H1 (cell line): ENCODE measurements around the gene SLC4A8. TPM values are rescaled to one million over a fixed set of nuclear protein-coding genes. Genes with fewer than 3 reads are reported as not detected.
A peak's percentile ranks its signal among the peaks of the same experiment; 100 is the strongest.

ENCODE experiments used
- CTCF ChIA-PET: fragments of 300-600 bp; sonication (Branson Sonifier 250); formaldehyde crosslinking; loops from one replicate; lab custom pipeline; 2021; ENCODE audit not compliant: partially characterized antibody; lab: Charles Lee
- POLR2A ChIA-PET: fragments of 300-600 bp; sonication (Branson Sonifier 250); formaldehyde crosslinking; loops from one replicate; lab custom pipeline; 2021; ENCODE audit warnings: inconsistent platforms; ENCODE audit not compliant: partially characterized antibody; lab: Charles Lee
- DNase-seq, 2 experiments: peaks; one replicate each; pipeline versions ENCODE4 v3.0.0 to v3.0.0-alpha.2; 2010 to 2022; ENCODE audit warnings: low spot score in 2 of 2, low read depth in 1 of 2, mixed read lengths in 1 of 2
- FAIRE-seq: peaks from 2 replicates; lab custom pipeline; 2011; peaks lifted over from hg19 to GRCh38; lab: Jason Lieb, UNC
- H2AFZ ChIP-seq: 2 replicates; pipeline ENCODE4 v1.8.1; 2012; ENCODE audit warnings: low read length, inconsistent platforms
- H2AK5ac ChIP-seq: 2 replicates; pipeline ENCODE4 v1.6.1; 2013; ENCODE audit warnings: low read depth, low read length
- H2BK120ac ChIP-seq: replicated peaks from 2 replicates; pipeline ENCODE3; 2013; ENCODE audit warnings: low read depth, low read length, inconsistent platforms
- H2BK12ac ChIP-seq: 2 replicates; pipeline ENCODE4 v1.6.1; 2013; ENCODE audit warnings: low read depth, low read length
- H2BK15ac ChIP-seq: 2 replicates; pipeline ENCODE4 v1.6.1; 2013; ENCODE audit warnings: low read length
- H2BK20ac ChIP-seq: 2 replicates; pipeline ENCODE4 v1.6.1; 2013; ENCODE audit warnings: low read length
- H2BK5ac ChIP-seq: 2 replicates; pipeline ENCODE4 v1.6.1; 2013; ENCODE audit warnings: low read depth, low read length
- H3K14ac ChIP-seq: 2 replicates; pipeline ENCODE4 v1.6.1; 2013; ENCODE audit warnings: inconsistent platforms; ENCODE audit not compliant: insufficient read length
- H3K18ac ChIP-seq: 2 replicates; pipeline ENCODE4 v1.6.1; 2013; ENCODE audit warnings: low read length; ENCODE audit errors: extremely low read depth
- H3K23ac ChIP-seq: 2 replicates; pipeline ENCODE4 v1.6.1; 2013; ENCODE audit warnings: inconsistent platforms; ENCODE audit not compliant: insufficient read length
- H3K23me2 ChIP-seq: 2 replicates; pipeline ENCODE4 v1.6.1; 2013; ENCODE audit warnings: low read depth, low read length
- H3K27ac ChIP-seq: 2 replicates; pipeline ENCODE4 v1.6.1; 2011; ENCODE audit warnings: low read depth, low read length, inconsistent platforms
- H3K27me3 ChIP-seq, 4 experiments: replicated peaks in 1 of 4; 1 replicate in 1 of 4; 2 replicates in 3 of 4; pipeline versions ENCODE4 v1.6.1 to v1.8.1; 2011 to 2013; ENCODE audit warnings: low read length in 3 of 4, mild to moderate bottlenecking in 3 of 4, inconsistent platforms in 2 of 4, mixed read lengths in 2 of 4, moderate library complexity in 1 of 4; ENCODE audit not compliant: control insufficient read depth in 3 of 4, insufficient read depth in 3 of 4; ENCODE audit errors: extremely low read depth in 1 of 4
- H3K36me3 ChIP-seq, 4 experiments: 2 replicates each; pipeline versions ENCODE4 v1.6.1 to v1.8.1; 2011 to 2013; ENCODE audit warnings: mild to moderate bottlenecking in 4 of 4, low read length in 3 of 4, moderate library complexity in 2 of 4, control low read depth in 1 of 4, inconsistent platforms in 1 of 4; ENCODE audit not compliant: insufficient read depth in 4 of 4, control insufficient read depth in 2 of 4
- H3K4ac ChIP-seq: replicated peaks from 2 replicates; pipeline ENCODE3; 2013; ENCODE audit warnings: low read length, low read depth, mixed read lengths, inconsistent platforms; ENCODE audit not compliant: insufficient read length
- H3K4me1 ChIP-seq, 4 experiments: replicated peaks in 1 of 4; 1 replicate in 1 of 4; 2 replicates in 3 of 4; pipeline versions ENCODE4 v1.6.1 to v1.8.1; 2011 to 2013; ENCODE audit warnings: low read length in 3 of 4, inconsistent platforms in 2 of 4, mixed read lengths in 1 of 4; ENCODE audit not compliant: insufficient read depth in 4 of 4, control insufficient read depth in 3 of 4
- H3K4me2 ChIP-seq, 2 experiments: 2 replicates each; pipeline versions ENCODE4 v1.6.1 to v1.8.1; 2011 to 2013; ENCODE audit warnings: low read depth in 2 of 2, low read length in 2 of 2, control low read depth in 1 of 2, inconsistent platforms in 1 of 2, mild to moderate bottlenecking in 1 of 2; ENCODE audit not compliant: insufficient read depth in 1 of 2
- H3K4me3 ChIP-seq, 4 experiments: fragments of 200-600, 300-600 bp in 1 of 4; sonication (generic), shearing (Covaris generic), sonication (Bioruptor Twin) in 1 of 4; 2 replicates each; pipeline versions ENCODE4 v1.5.1 to v1.8.1; 2011 to 2016; ENCODE audit warnings: low read length in 4 of 4, low read depth in 3 of 4, control low read depth in 2 of 4, inconsistent platforms in 2 of 4, mild to moderate bottlenecking in 2 of 4, mixed read lengths in 1 of 4, moderate library complexity in 1 of 4; ENCODE audit not compliant: insufficient read depth in 2 of 4; ENCODE audit errors: extremely low read depth in 1 of 4
- H3K56ac ChIP-seq: replicated peaks from 2 replicates; pipeline ENCODE3; 2013; ENCODE audit warnings: low read depth, mild to moderate bottlenecking, mixed read lengths, low read length, inconsistent platforms; ENCODE audit not compliant: insufficient read length
- H3K79me1 ChIP-seq: 2 replicates; pipeline ENCODE4 v1.6.1; 2013; ENCODE audit warnings: low read depth, low read length, control low read depth
- H3K79me2 ChIP-seq, 2 experiments: 2 replicates each; pipeline versions ENCODE4 v1.6.1 to v1.8.1; 2012 to 2013; ENCODE audit warnings: low read length in 2 of 2, mild to moderate bottlenecking in 2 of 2, inconsistent platforms in 1 of 2; ENCODE audit not compliant: insufficient read depth in 2 of 2, control insufficient read depth in 1 of 2
- H3K9ac ChIP-seq, 4 experiments: replicated peaks in 1 of 4; 1 replicate in 1 of 4; 2 replicates in 3 of 4; pipeline versions ENCODE4 v1.6.1 to v1.8.1; 2011 to 2013; ENCODE audit warnings: low read depth in 3 of 4, low read length in 3 of 4, control low read depth in 2 of 4, mild to moderate bottlenecking in 2 of 4, moderate library complexity in 2 of 4, inconsistent platforms in 1 of 4; ENCODE audit errors: extremely low read depth in 1 of 4
- H3K9me3 ChIP-seq, 2 experiments: 2 replicates each; pipeline versions ENCODE4 v1.6.1 to v1.8.1; 2012 to 2013; ENCODE audit warnings: mild to moderate bottlenecking in 2 of 2, moderate library complexity in 2 of 2, control low read depth in 1 of 2, inconsistent platforms in 1 of 2, low read depth in 1 of 2, low read length in 1 of 2, mixed read lengths in 1 of 2; ENCODE audit not compliant: insufficient read depth in 2 of 2
- H4K20me1 ChIP-seq, 2 experiments: replicated peaks in 1 of 2; 2 replicates each; pipeline versions ENCODE3 to v1.8.1; 2011 to 2013; ENCODE audit warnings: inconsistent platforms in 2 of 2, low read length in 2 of 2, mild to moderate bottlenecking in 1 of 2; ENCODE audit not compliant: insufficient read depth in 2 of 2, control insufficient read depth in 1 of 2
- H4K5ac ChIP-seq: 2 replicates; pipeline ENCODE4 v1.6.1; 2013; ENCODE audit warnings: low read length, low read depth, mixed read lengths, inconsistent platforms; ENCODE audit not compliant: insufficient read length
- H4K8ac ChIP-seq: 2 replicates; pipeline ENCODE4 v1.8.0; 2013; ENCODE audit warnings: mild to moderate bottlenecking, moderate library complexity, low read length, inconsistent platforms; ENCODE audit not compliant: insufficient read depth; ENCODE audit errors: extremely low read depth
- H4K91ac ChIP-seq: replicated peaks from 2 replicates; pipeline ENCODE3; 2013; ENCODE audit warnings: low read length, mixed read lengths, inconsistent platforms; ENCODE audit not compliant: insufficient read length
- CEBPB ChIP-seq: IDR thresholded peaks from 2 replicates; pipeline ENCODE4 v1.6.1; 2012; ENCODE audit warnings: low read depth, low read length
- CTBP2 ChIP-seq: IDR thresholded peaks from 2 replicates; pipeline ENCODE4 v1.7.0; 2011; ENCODE audit warnings: borderline replicate concordance, mild to moderate bottlenecking, moderate library complexity, mixed read lengths, low read length; ENCODE audit not compliant: insufficient read depth, insufficient read length
- MAX ChIP-seq: IDR thresholded peaks from 2 replicates; pipeline ENCODE4 v1.6.1; 2012; ENCODE audit warnings: inconsistent platforms
- RXRA ChIP-seq: IDR thresholded peaks from 2 replicates; pipeline ENCODE4 v1.6.1; 2011; ENCODE audit warnings: low read depth, mild to moderate bottlenecking, low read length, moderate library complexity; ENCODE audit not compliant: insufficient read depth
- TCF12 ChIP-seq: IDR thresholded peaks from 2 replicates; pipeline ENCODE4 v1.6.1; 2011; ENCODE audit warnings: low read depth, mild to moderate bottlenecking, low read length
- WGBS, 2 experiments: shearing (Covaris generic) in 1 of 2; methylation state at CpG; one replicate each; pipeline versions ENCODE4 v1.1.6 to v1.1.7; 2013 to 2015; ENCODE audit warnings: low lambda C conversion rate in 2 of 2, mixed read lengths in 2 of 2, inconsistent platforms in 1 of 2, low coverage in 1 of 2, missing lambda C conversion rate in 1 of 2; ENCODE audit not compliant: insufficient replicate concordance in 2 of 2, insufficient coverage in 1 of 2, insufficient read length in 1 of 2; ENCODE audit errors: extremely low coverage in 1 of 2, missing lambda C conversion rate in 1 of 2; 5-methylcytosine and 5-hydroxymethylcytosine counted together
- polyA plus RNA-seq, 7 experiments: library from polyadenylated mRNA; depleted of rRNA in 3 of 7; stranded (reverse) in 5 of 7; unstranded in 2 of 7; fragments of >200 nt in 5 of 7; fragments of 200-250 nt in 2 of 7; gene quantifications; 1 replicate in 5 of 7; 2 replicates in 1 of 7; 4 replicates in 1 of 7; pipeline versions ENCODE4 v1.2.1 to v1.2.3, GENCODE V29; 2011 to 2013; ENCODE audit warnings: missing spikeins in 2 of 7, mixed read lengths in 2 of 7
- total RNA-seq: library from RNA; stranded (reverse); fragmentation: NEBNext Ultra II Directional; extraction: Animal tissue kit (Norgen Biotek cat#: 25700); gene quantifications from 2 replicates; pipeline ENCODE4 v1.2.1, GENCODE V29; 2021

SLC4A8 gene
- total and polyA plus RNA-seq, 2 of the 8 experiments (the other 6 are each of a cell fraction or from before 2014, with no cell fraction given) = 11.2 to 13.4 TPM

- no peak for DNase-seq
- no peaks in the 10 kb centered on the region for H3K79me2 ChIP-seq
- H2BK20ac ChIP-seq = no peak overlapping the region
- 0 out of 8 replicates have a peak overlapping the region, but pooled peaks of 1 of the 4 experiments have one; percentile 1 for H3K4me3 ChIP-seq
- no peak overlapping the region for H2BK120ac ChIP-seq
- H3K4me2 ChIP-seq = no peak overlapping the region; a peak in 1 of 4 replicates
- no peaks in the 10 kb centered on the region for H3K79me1 ChIP-seq
- H3K23ac ChIP-seq = no peak overlapping the region
- no peak overlapping the region for H2AK5ac ChIP-seq
- TF ChIP-seq TCF12 = no peak
- no peak for TF ChIP-seq CEBPB
- TF ChIP-seq MAX = no peak
- no peak for TF ChIP-seq RXRA
- no peak for TF ChIP-seq CTBP2
- no peak overlapping the region for H2AFZ ChIP-seq
- no peak overlapping the region for H3K18ac ChIP-seq
- WGBS, 2 experiments = 79% methylated on average over 1 of the region's 1 CpG; no CpG with 5 or more reads in 1 of the 2 experiments
- POLR2A ChIA-PET = no interaction called here
- CTCF ChIA-PET = no interaction called here
- no peak overlapping the region for H2BK12ac ChIP-seq
- no peak overlapping the region for H2BK15ac ChIP-seq
- H3K23me2 ChIP-seq = no peaks in the 10 kb centered on the region
- H3K56ac ChIP-seq = no peak overlapping the region
- H3K9ac ChIP-seq = no peak overlapping the region
- peaks cover 0 to 7% (median 0%) of the 10 kb centered on the region in 4 experiments; a peak in 1 of 7 replicates for H3K4me1 ChIP-seq
- H4K5ac ChIP-seq = no peak overlapping the region
- H3K27me3 ChIP-seq = no peaks in the 10 kb centered on the region
- H3K27ac ChIP-seq = no peak overlapping the region
- H3K36me3 ChIP-seq = no peaks in the 10 kb centered on the region
- H3K4ac ChIP-seq = no peak overlapping the region
- H3K9me3 ChIP-seq = no peaks in the 10 kb centered on the region
- H4K20me1 ChIP-seq = no peaks in the 10 kb centered on the region
- no peak overlapping the region for H4K8ac ChIP-seq
- no peak overlapping the region for H4K91ac ChIP-seq
- H2BK5ac ChIP-seq = no peak overlapping the region
- FAIRE-seq = peak; percentile 65
- no peak overlapping the region for H3K14ac ChIP-seq
Measured at GRCh38 chr12:51434305-51434704, 9.7 kb downstream of the SLC4A8 start.
